Pancreas (tissue), 10 donors: ENCODE measurements around the gene PLAU. TPM values are rescaled to one million over a fixed set of nuclear protein-coding genes. Genes with fewer than 3 reads are reported as not detected.
"Not testable (repeated sequence)": the region's sequence is repeated elsewhere in the genome, so short reads cannot be mapped to it uniquely, and the experiment has no call there.

Experiments used
- ATAC-seq, 4 donors: fragments of 200-7000 bp; cut with Tn5 transposase; one replicate each; pipeline versions ENCODE4 v1.8.0 to v1.9.1; 2020; ENCODE audit warnings: mild to moderate bottlenecking in 4 of 4, moderate library complexity in 4 of 4
- DNase-seq, 6 donors: peaks; one replicate each; pipeline ENCODE4 v3.0.0-alpha.2; 2020
- FAIRE-seq: peaks from 2 replicates; lab custom pipeline; 2012; peaks lifted over from hg19 to GRCh38; lab: Jason Lieb, UNC
- H3K27ac ChIP-seq, 4 donors: fragments of 200-600 bp; sonication (generic); 1 replicate in 3 of 4; 2 replicates in 1 of 4; pipeline versions ENCODE4 v1.5.0 to v1.8.0; 2020
- H3K27me3 ChIP-seq, 4 donors: fragments of 200-600 bp; one replicate each; pipeline ENCODE4 v1.8.0; 2021
- H3K36me3 ChIP-seq, 3 donors: fragments of 200-600 bp; sonication (generic) in 1 of 3; one replicate each; pipeline versions ENCODE4 v1.5.0 to v1.8.0; 2020 to 2021
- H3K4me1 ChIP-seq, 3 donors: fragments of 200-600 bp; one replicate each; pipeline ENCODE4 v1.8.0; 2021
- H3K4me3 ChIP-seq, 4 donors: fragments of 200-600 bp; sonication (generic) in 2 of 4; one replicate each; pipeline versions ENCODE4 v1.5.0 to v1.8.0; 2020 to 2021
- H3K9me3 ChIP-seq, 4 donors: fragments of 200-600 bp; one replicate each; pipeline ENCODE4 v1.8.0; 2021
- WGBS, 2 donors: extraction: QIAGEN DNeasy Blood & Tissue Kit; methylation state at CpG; one replicate each; pipeline ENCODE4 v1.1.7; 2013; 5-methylcytosine and 5-hydroxymethylcytosine counted together
- intact Hi-C, 3 donors: fragments of 100-400 bp; cut with DNase I; formaldehyde crosslinking; loops; one replicate each; pipeline versions ENCODE4 v1.11.1 to v1.14.2; 2022
- polyA plus RNA-seq, 2 donors: library from polyadenylated mRNA; stranded (reverse); fragments of 200-250 nt; gene quantifications; one replicate each; pipeline ENCODE4 v1.2.3, GENCODE V29; 2013
- total RNA-seq, 6 donors: library from RNA; stranded (reverse); fragmentation: NEBNext Ultra II Directional in 4 of 6; extraction: Animal tissue kit (Norgen Biotek cat#: 25700) in 4 of 6; gene quantifications; one replicate each; pipeline versions ENCODE4 v1.2.1 to v1.2.4, GENCODE V29; 2021 to 2023
- TF ChIP-seq, protein P1 (sequence below), 4 donors: fragments of 200-600 bp; sonication (generic) in 3 of 4; IDR thresholded peaks; one replicate each; pipeline versions ENCODE4 v1.5.0 to v1.8.0; 2021; ENCODE audit warnings: antibody characterized with exemption in 4 of 4
- donor health status: healthy with polysubstance abuse.
- donor health status: DM: no; HTN: no; CAD: no; lungs with moderate emphysema.
- donor health status: DM: no; HTN: no; CAD: no.
- donor health status: control.
- donor health status: control.
- donor health status: Bipolar disorder and iron deficiency.
- donor health status: DM: yes; HTN: yes; CAD: no.
- donor health status: DM: no; HTN: no; CAD: no.
- donor health status: DM: no; HTN: no; CAD: no.
- donor health status: DM: yes; HTN: yes; CAD: no.

The PLAU gene
- total and polyA plus RNA-seq, 8 donors, result 1.5 to 16.3 (median 3.6) TPM

DNA sequence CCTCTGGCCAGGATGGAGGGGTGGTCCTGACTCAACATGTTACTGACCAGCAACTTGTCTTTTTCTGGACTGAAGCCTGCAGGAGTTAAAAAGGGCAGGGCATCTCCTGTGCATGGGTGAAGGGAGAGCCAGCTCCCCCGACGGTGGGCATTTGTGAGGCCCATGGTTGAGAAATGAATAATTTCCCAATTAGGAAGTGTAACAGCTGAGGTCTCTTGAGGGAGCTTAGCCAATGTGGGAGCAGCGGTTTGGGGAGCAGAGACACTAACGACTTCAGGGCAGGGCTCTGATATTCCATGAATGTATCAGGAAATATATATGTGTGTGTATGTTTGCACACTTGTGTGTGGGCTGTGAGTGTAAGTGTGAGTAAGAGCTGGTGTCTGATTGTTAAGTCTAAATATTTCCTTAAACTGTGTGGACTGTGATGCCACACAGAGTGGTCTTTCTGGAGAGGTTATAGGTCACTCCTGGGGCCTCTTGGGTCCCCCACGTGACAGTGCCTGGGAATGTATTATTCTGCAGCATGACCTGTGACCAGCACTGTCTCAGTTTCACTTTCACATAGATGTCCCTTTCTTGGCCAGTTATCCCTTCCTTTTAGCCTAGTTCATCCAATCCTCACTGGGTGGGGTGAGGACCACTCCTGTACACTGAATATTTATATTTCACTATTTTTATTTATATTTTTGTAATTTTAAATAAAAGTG lies 6.0 kb downstream of the PLAU start:
- no peak overlapping the region for H3K27ac ChIP-seq
- TF ChIP-seq, protein P1, sequence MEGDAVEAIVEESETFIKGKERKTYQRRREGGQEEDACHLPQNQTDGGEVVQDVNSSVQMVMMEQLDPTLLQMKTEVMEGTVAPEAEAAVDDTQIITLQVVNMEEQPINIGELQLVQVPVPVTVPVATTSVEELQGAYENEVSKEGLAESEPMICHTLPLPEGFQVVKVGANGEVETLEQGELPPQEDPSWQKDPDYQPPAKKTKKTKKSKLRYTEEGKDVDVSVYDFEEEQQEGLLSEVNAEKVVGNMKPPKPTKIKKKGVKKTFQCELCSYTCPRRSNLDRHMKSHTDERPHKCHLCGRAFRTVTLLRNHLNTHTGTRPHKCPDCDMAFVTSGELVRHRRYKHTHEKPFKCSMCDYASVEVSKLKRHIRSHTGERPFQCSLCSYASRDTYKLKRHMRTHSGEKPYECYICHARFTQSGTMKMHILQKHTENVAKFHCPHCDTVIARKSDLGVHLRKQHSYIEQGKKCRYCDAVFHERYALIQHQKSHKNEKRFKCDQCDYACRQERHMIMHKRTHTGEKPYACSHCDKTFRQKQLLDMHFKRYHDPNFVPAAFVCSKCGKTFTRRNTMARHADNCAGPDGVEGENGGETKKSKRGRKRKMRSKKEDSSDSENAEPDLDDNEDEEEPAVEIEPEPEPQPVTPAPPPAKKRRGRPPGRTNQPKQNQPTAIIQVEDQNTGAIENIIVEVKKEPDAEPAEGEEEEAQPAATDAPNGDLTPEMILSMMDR (IDR thresholded peaks at IDR 0.05), result no peak
- ATAC-seq, result peak in 2 of 4 donors; percentile 50 to 65

DNA sequence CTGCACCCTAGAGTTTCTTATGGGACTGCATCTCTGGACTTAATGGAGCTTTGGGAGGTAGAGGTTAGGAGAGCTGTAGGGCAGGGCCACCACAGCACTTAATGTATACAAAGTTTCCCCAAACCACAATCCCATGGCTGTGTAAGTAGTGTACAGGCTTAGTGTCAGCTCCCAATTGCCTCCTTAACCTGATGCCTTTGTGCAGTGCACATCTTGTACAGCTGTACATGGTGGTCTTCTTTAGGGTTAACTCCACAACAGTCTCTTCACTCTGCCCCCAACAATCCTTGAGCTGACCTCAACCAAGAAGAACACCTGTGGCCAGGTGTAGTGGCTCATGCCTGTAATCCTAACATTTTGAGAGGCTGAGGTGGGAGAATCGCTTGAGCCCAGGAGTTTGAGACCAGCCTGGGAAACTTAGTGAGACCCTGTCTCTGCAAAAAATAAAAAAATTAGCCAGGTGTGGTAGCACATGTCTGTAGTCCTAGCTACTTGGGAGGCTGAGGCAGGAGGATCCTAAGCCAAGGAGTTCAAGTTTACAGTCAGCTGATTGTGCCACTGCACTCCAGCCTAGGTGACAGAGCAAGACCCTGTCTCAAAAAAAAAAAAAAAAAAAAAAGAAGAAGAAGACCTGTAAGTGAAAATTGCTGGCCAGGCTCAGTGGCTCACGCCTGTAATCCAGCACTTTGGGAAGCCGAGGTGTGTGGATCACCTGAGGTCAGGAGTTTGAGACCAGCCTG lies 6.8 kb downstream of the PLAU start:
- H3K4me3 ChIP-seq, result no peak overlapping the region
- ATAC-seq (no peak), FAIRE-seq (no peak), DNase-seq (no peak)
- 92 to 98% methylated on average over 3 of the region's 3 CpGs for WGBS, 2 donors
- H3K27ac ChIP-seq, result no peak overlapping the region
- no peaks in the 10 kb centered on the region for H3K27me3 ChIP-seq
- intact Hi-C loops, result no loop called here
- H3K36me3 ChIP-seq, result no peaks in the 10 kb centered on the region
- no peaks in the 10 kb centered on the region for H3K9me3 ChIP-seq
- TF ChIP-seq, protein P1 (IDR thresholded peaks at IDR 0.05), result no peak
- no peaks in the 10 kb centered on the region for H3K4me1 ChIP-seq

More for the DNA sequence above, 6.0 kb downstream of the PLAU start:
- FAIRE-seq (no peak), DNase-seq (no peak)
- 65 to 71% methylated on average over 5 of the region's 5 CpGs for WGBS, 2 donors
- Histone ChIP-seq H3K36me3 (no peaks in the 10 kb centered on the region), H3K4me3 (no peak overlapping the region), H3K9me3 (no peaks in the 10 kb centered on the region), H3K27me3 (no peaks in the 10 kb centered on the region), H3K4me1 (no peaks in the 10 kb centered on the region)
- intact Hi-C loops, result no loop called here

DNA sequence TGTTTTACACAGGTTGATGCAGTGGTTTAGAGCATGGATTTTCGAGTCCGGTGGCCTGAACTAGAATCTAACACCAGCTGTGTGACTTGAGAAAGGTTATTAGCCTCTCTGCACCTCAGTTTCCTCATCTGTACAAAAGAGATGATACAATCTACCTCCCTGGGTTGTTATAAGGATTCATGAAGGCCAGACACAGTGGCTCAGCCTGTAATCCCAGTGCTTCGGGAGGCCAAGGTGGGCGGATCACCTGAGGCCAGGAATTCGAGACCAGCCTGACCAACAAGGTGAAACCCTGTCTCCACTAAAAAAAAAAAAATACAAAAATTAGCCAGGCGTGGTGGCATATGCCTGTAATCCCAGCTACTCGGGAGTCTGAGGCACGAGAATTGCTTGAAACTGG lies 8.5 kb downstream of the PLAU start:
- FAIRE-seq, result not testable (repeated sequence)
- 84 to 91% methylated on average over 8 of the region's 8 CpGs for WGBS, 2 donors

DNA sequence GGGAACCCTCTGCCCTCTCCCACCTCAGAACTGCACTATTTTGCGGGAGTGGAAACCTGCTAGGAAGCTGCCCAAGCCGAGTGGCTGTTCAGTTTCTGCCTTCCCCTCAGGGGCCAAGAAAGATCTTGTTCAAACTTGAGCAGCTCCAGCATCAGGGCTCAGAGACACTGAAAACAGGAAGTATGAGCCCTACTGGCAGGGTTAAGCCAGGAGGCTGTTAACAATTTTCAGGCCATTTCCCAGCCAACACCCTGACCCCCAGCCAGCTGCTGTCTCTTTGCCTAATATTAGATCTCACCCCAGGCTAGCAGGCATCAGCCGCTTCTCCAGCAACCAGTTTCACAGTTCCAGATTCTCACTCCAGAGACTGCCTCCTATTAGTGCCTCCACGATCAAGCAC lies 9.2 kb downstream of the PLAU start:
- no peaks in the 10 kb centered on the region for H3K9me3 ChIP-seq
- intact Hi-C loops, result no loop called here
- H3K36me3 ChIP-seq, result no peaks in the 10 kb centered on the region
- FAIRE-seq (no peak), DNase-seq (no peak), ATAC-seq (peak in 3 of 4 donors; percentile 37 to 73 (median 63))
- WGBS, 2 donors, result 72 to 83% methylated on average over 4 of the region's 4 CpGs
- H3K27ac ChIP-seq, result peak overlapping the region in 1 of 4 donors; percentile 12
- no peak overlapping the region for H3K4me3 ChIP-seq
- H3K27me3 ChIP-seq, result no peaks in the 10 kb centered on the region
- no peaks in the 10 kb centered on the region for H3K4me1 ChIP-seq
- TF ChIP-seq, protein P1 (IDR thresholded peaks at IDR 0.05), result no peak

More for the DNA sequence above, 8.5 kb downstream of the PLAU start:
- H3K4me1 ChIP-seq, intact Hi-C loops, H3K27me3 ChIP-seq, H3K36me3 ChIP-seq, H3K9me3 ChIP-seq, H3K27ac ChIP-seq, ATAC-seq, H3K4me3 ChIP-seq, DNase-seq: not testable (repeated sequence)

DNA sequence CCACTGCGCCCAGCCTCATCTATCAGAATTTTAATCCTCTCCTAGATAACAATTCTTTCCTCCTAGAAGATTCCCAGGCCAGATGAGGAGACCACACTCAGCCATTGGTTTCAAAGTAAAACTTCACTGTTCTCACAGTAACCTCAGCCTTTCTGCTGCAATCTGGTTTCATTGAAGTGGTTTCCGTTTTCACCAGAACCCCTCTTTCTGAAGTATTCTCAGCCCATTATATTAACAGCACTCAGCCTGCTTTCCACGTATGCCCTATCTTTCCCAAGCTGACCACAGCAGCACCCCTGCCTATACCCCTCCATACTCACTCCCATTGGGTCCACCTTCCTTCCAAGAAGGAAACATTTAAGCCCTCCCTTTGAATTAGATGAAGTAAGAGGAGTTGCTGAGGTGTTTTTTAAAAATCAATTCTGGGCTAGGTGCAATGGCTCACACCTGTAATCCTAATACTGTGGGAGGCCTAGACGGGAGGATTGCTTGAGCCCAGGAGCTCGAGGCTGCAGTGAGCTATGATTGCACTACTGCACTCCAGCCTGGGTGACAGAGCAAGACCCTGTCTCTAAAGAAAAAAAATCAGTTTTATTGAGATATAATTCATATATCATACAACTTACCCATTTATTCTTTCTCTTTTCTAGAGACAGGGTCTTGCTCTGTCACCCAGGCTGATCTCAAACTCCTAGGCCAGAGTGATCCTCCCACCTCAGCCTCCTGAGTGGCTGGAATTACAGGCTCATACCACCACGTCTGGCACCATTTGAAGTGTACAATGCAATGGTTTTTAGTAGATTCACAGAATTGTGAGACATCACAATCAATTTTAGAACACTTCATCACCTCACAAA lies 11.3 kb downstream of the PLAU start:
- H3K27ac ChIP-seq, result no peak overlapping the region
- no peak for FAIRE-seq
- no peaks in the 10 kb centered on the region for H3K4me1 ChIP-seq
- no peaks in the 10 kb centered on the region for H3K27me3 ChIP-seq
- TF ChIP-seq, protein P1 (IDR thresholded peaks at IDR 0.05), result no peak
- 88 to 89% methylated on average over 6 of the region's 6 CpGs for WGBS, 2 donors
- intact Hi-C loops, result no loop called here
- ATAC-seq, result no peak
- H3K9me3 ChIP-seq, result no peaks in the 10 kb centered on the region
- H3K4me3 ChIP-seq, result no peak overlapping the region
- no peaks in the 10 kb centered on the region for H3K36me3 ChIP-seq
- DNase-seq, result no peak
